GM15510 (cell line): ENCODE data around the gene ARPC1A.

Experiments
- POLR2A ChIP-seq: IDR thresholded peaks from 3 replicates; pipeline ENCODE4 v1.6.1; 2011; ENCODE audit warnings: borderline replicate concordance; ENCODE audit not compliant: insufficient read length; ENCODE audit errors: extremely low read depth

Gene ARPC1A

GRCh38 chr7:99380032-99380822, 54.5 kb downstream of the ARPC1A start:
- peak; percentile 40 for TF ChIP-seq POLR2A

GRCh38 chr7:99380823-99381663, 55.3 kb downstream of the ARPC1A start:
- TF ChIP-seq POLR2A = peak; percentile 71

- TF ChIP-seq POLR2A = no peak
Observed at GRCh38 chr7:99381664-99382075, 56.0 kb downstream of the ARPC1A start.

GRCh38 chr7:99383203-99383602, 57.5 kb downstream of the ARPC1A start:
- no peak for TF ChIP-seq POLR2A

- no peak for TF ChIP-seq POLR2A
Observed at GRCh38 chr7:99383791-99384370, 58.2 kb downstream of the ARPC1A start.

- TF ChIP-seq POLR2A = no peak
Observed at GRCh38 chr7:99384523-99384922, 58.8 kb downstream of the ARPC1A start.

- no peak for TF ChIP-seq POLR2A
Observed at GRCh38 chr7:99385564-99385963, 59.9 kb downstream of the ARPC1A start.

GRCh38 chr7:99386584-99387238, 61.0 kb downstream of the ARPC1A start:
- no peak for TF ChIP-seq POLR2A

- TF ChIP-seq POLR2A = no peak
Observed at GRCh38 chr7:99387912-99388311, 62.2 kb downstream of the ARPC1A start.

- no peak for TF ChIP-seq POLR2A
Observed at GRCh38 chr7:99389772-99390171, 64.1 kb downstream of the ARPC1A start.

- no peak for TF ChIP-seq POLR2A
Observed at GRCh38 chr7:99390941-99391602, 65.4 kb downstream of the ARPC1A start.

GRCh38 chr7:99392046-99392445, 66.3 kb downstream of the ARPC1A start:
- no peak for TF ChIP-seq POLR2A

- TF ChIP-seq POLR2A = no peak
Observed at GRCh38 chr7:99392659-99393354, 67.1 kb downstream of the ARPC1A start.
